Measurements from ENCODE around the gene CALCOCO2.
"Not testable (repeated sequence)": the region's sequence is repeated elsewhere in the genome, so short reads cannot be mapped to it uniquely, and the experiment has no call there.

Gene CALCOCO2

GRCh38 chr17:48825446-48826381 is 5.1 kb upstream of the CALCOCO2 start:
- no peak for DNase-seq

- no peak for DNase-seq
Observed at GRCh38 chr17:48831549-48831883, 681 bp downstream of the CALCOCO2 start.

- DNase-seq, result no peak
Observed at GRCh38 chr17:48834973-48835372, 4.1 kb downstream of the CALCOCO2 start.

- no peak for DNase-seq
Observed at GRCh38 chr17:48835971-48836370, 5.1 kb downstream of the CALCOCO2 start.

- DNase-seq, result not testable (repeated sequence)
Observed at GRCh38 chr17:48837458-48837857, 6.6 kb downstream of the CALCOCO2 start.

GRCh38 chr17:48840441-48840840 is 9.6 kb downstream of the CALCOCO2 start:
- DNase-seq, result no peak

GRCh38 chr17:48841395-48841831 is 10.6 kb downstream of the CALCOCO2 start:
- DNase-seq, result no peak

GRCh38 chr17:48842746-48843145 is 11.9 kb downstream of the CALCOCO2 start:
- no peak for DNase-seq

GRCh38 chr17:48843187-48843900 is 12.5 kb downstream of the CALCOCO2 start:
- no peak for DNase-seq

GRCh38 chr17:48850792-48851323 is 20.0 kb downstream of the CALCOCO2 start:
- DNase-seq, result no peak

GRCh38 chr17:48854774-48855476 is 24.1 kb downstream of the CALCOCO2 start:
- no peak for DNase-seq

- no peak for DNase-seq
Observed at GRCh38 chr17:48856122-48856821, 25.4 kb downstream of the CALCOCO2 start.

GRCh38 chr17:48860034-48860433 is 29.2 kb downstream of the CALCOCO2 start:
- DNase-seq, result no peak

- no peak for DNase-seq
Observed at GRCh38 chr17:48860456-48860855, 29.6 kb downstream of the CALCOCO2 start.

- no peak for DNase-seq
Observed at GRCh38 chr17:48868916-48869500, 38.2 kb downstream of the CALCOCO2 start.

- no peak for DNase-seq
Observed at GRCh38 chr17:48869821-48870318, 39.0 kb downstream of the CALCOCO2 start.

- no peak for DNase-seq
Observed at GRCh38 chr17:48871035-48871550, 40.3 kb downstream of the CALCOCO2 start.

- no peak for DNase-seq
Observed at GRCh38 chr17:48871551-48872351, 40.9 kb downstream of the CALCOCO2 start.

GRCh38 chr17:48872409-48872808 is 41.6 kb downstream of the CALCOCO2 start:
- not testable (repeated sequence) for DNase-seq

GRCh38 chr17:48873209-48873608 is 42.4 kb downstream of the CALCOCO2 start:
- DNase-seq, result no peak
